HUES6 (cell line): Measurements from ENCODE around the gene NFKBIA.
"Not testable (repeated sequence)": the region's sequence is repeated elsewhere in the genome, so short reads cannot be mapped to it uniquely, and the experiment has no call there.

Source experiments
- H3K27ac ChIP-seq: 2 replicates; pipeline ENCODE4 v1.7.0; 2013; ENCODE audit warnings: low read depth, mild to moderate bottlenecking, low read length, inconsistent platforms
- H3K27me3 ChIP-seq: 2 replicates; pipeline ENCODE4 v1.6.1; 2013; ENCODE audit warnings: low read length; ENCODE audit not compliant: control insufficient read depth, insufficient read depth
- H3K36me3 ChIP-seq: 2 replicates; pipeline ENCODE4 v1.6.1; 2013; ENCODE audit warnings: low read length; ENCODE audit not compliant: control insufficient read depth, insufficient read depth
- H3K4me1 ChIP-seq: 2 replicates; pipeline ENCODE4 v1.6.1; 2013; ENCODE audit warnings: low read length; ENCODE audit not compliant: control insufficient read depth, insufficient read depth
- H3K4me3 ChIP-seq: 2 replicates; pipeline ENCODE4 v1.5.1; 2013; ENCODE audit warnings: low read depth, low read length
- H3K9ac ChIP-seq: one replicate; pipeline ENCODE4 v1.6.1; 2013; ENCODE audit warnings: mild to moderate bottlenecking, low read length
- H3K9me3 ChIP-seq: 2 replicates; pipeline ENCODE4 v1.6.1; 2013; ENCODE audit warnings: low read depth, low read length; ENCODE audit not compliant: control insufficient read depth, insufficient read depth

NFKBIA gene

DNA sequence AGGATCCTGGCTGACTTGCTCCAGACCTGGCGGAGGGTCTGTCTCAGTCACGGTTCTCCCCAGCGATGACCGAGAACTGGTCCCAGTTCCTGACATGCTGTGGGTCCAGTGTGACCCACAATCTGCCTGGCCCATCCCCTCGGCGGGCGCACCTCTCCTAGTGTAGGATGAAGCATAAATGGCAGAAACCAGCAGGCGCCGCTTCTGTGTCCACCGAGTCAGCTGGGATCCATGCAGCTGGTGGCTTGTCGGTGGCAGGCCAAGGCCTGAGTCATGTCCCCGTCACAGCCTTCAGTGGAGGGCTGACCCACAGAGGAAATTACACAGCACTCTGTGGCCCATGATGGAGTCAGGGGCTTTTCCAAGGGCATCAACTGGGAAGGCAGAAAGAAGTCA lies 38.5 kb downstream of the NFKBIA start:
- H3K9ac ChIP-seq: no peak overlapping the region
- no peaks in the 10 kb centered on the region for H3K36me3 ChIP-seq
- no peaks in the 10 kb centered on the region for H3K27me3 ChIP-seq
- H3K4me1 ChIP-seq: peaks cover 22% of the 10 kb centered on the region
- H3K9me3 ChIP-seq: no peaks in the 10 kb centered on the region; the same call in 1 of the 2 replicates
- H3K27ac ChIP-seq: no peak overlapping the region
- no peak overlapping the region for H3K4me3 ChIP-seq

GRCh38 chr14:35365130-35366055 lies 39.2 kb downstream of the NFKBIA start:
- H3K36me3 ChIP-seq: no peaks in the 10 kb centered on the region
- no peaks in the 10 kb centered on the region; the same call in 1 of the 2 replicates for H3K9me3 ChIP-seq
- H3K4me1 ChIP-seq: peaks cover 22% of the 10 kb centered on the region
- H3K9ac ChIP-seq: no peak overlapping the region
- H3K27me3 ChIP-seq: no peaks in the 10 kb centered on the region
- no peak overlapping the region for H3K4me3 ChIP-seq
- no peak overlapping the region for H3K27ac ChIP-seq

DNA sequence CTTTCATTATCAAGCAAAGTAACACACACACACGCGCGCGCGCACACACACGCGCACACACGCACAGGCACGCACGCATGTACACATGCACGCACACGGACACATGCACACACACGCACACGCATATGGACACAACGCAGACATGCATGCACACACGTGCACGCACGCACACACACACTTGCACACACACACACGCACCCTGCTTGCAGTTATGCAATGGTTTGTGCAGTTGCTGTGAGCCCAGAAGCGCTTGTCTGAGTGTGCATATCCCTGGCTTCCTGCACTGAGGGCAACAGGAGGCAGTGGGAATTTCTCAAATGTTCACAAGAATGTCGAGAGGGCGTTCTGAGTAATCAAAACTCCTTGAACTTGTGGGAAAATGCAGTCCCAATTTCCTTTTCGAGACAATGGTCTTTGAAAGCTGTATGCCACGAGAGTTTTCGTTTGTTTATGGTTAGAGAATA lies 41.6 kb downstream of the NFKBIA start:
- no peaks in the 10 kb centered on the region for H3K27me3 ChIP-seq
- H3K4me1 ChIP-seq: peaks cover 12% of the 10 kb centered on the region
- H3K36me3 ChIP-seq: no peaks in the 10 kb centered on the region
- H3K9me3 ChIP-seq: no peaks in the 10 kb centered on the region
- H3K27ac ChIP-seq: no peak overlapping the region
- no peak overlapping the region for H3K9ac ChIP-seq
- H3K4me3 ChIP-seq: no peak overlapping the region

GRCh38 chr14:35362450-35362849 lies 42.1 kb downstream of the NFKBIA start:
- no peaks in the 10 kb centered on the region for H3K27me3 ChIP-seq
- H3K4me3 ChIP-seq: no peak overlapping the region
- H3K36me3 ChIP-seq: no peaks in the 10 kb centered on the region
- H3K4me1 ChIP-seq: peaks cover 7% of the 10 kb centered on the region
- H3K27ac ChIP-seq: no peak overlapping the region
- no peaks in the 10 kb centered on the region for H3K9me3 ChIP-seq
- H3K9ac ChIP-seq: no peak overlapping the region

GRCh38 chr14:35361141-35361480 lies 43.4 kb downstream of the NFKBIA start:
- H3K27ac ChIP-seq: no peak overlapping the region
- H3K4me3 ChIP-seq: no peak overlapping the region

GRCh38 chr14:35359655-35360054 lies 44.9 kb downstream of the NFKBIA start:
- not testable (repeated sequence) for H3K27ac ChIP-seq, H3K9me3 ChIP-seq, H3K4me3 ChIP-seq, H3K36me3 ChIP-seq, H3K4me1 ChIP-seq, H3K9ac ChIP-seq, H3K27me3 ChIP-seq

More at GRCh38 chr14:35361141-35361480, 43.4 kb downstream of the NFKBIA start:
- Histone ChIP-seq H3K27me3 (no peaks in the 10 kb centered on the region), H3K4me1 (peaks cover 2% of the 10 kb centered on the region; the same call in 1 of the 2 replicates), H3K36me3 (no peaks in the 10 kb centered on the region), H3K9me3 (no peaks in the 10 kb centered on the region), H3K9ac (no peak overlapping the region)

GRCh38 chr14:35355981-35356841 lies 48.3 kb downstream of the NFKBIA start:
- H3K27ac ChIP-seq: peak overlapping the region; percentile 57; the same call in 1 of the 2 replicates
- no peak overlapping the region for H3K4me3 ChIP-seq
- no peaks in the 10 kb centered on the region for H3K9me3 ChIP-seq
- no peaks in the 10 kb centered on the region for H3K36me3 ChIP-seq
- H3K27me3 ChIP-seq: no peaks in the 10 kb centered on the region
- peaks cover 20% of the 10 kb centered on the region for H3K4me1 ChIP-seq
- H3K9ac ChIP-seq: peak overlapping the region; percentile 45

DNA sequence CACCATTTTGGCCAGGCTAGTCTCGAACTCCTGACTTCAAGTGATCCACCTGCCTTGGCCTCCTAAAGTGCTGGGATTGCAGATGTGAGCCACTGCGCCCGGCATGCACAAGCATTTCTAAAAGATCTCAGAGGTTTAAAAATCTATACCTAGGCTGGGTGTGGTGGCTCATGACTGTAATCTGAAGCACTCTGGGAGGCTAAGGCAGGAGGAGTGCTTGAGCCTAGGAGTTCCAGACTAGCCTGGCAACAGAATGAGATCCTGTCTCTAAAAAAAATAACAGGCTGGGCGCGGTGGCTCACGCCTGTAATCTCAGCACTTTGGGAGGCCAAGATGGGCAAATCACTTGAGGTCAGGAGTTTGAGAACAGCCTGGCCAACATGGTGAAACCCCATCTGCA lies 49.3 kb downstream of the NFKBIA start:
- not testable (repeated sequence) for H3K4me3 ChIP-seq, H3K9ac ChIP-seq, H3K27ac ChIP-seq, H3K36me3 ChIP-seq, H3K9me3 ChIP-seq, H3K27me3 ChIP-seq
- peaks cover 21% of the 10 kb centered on the region for H3K4me1 ChIP-seq

DNA sequence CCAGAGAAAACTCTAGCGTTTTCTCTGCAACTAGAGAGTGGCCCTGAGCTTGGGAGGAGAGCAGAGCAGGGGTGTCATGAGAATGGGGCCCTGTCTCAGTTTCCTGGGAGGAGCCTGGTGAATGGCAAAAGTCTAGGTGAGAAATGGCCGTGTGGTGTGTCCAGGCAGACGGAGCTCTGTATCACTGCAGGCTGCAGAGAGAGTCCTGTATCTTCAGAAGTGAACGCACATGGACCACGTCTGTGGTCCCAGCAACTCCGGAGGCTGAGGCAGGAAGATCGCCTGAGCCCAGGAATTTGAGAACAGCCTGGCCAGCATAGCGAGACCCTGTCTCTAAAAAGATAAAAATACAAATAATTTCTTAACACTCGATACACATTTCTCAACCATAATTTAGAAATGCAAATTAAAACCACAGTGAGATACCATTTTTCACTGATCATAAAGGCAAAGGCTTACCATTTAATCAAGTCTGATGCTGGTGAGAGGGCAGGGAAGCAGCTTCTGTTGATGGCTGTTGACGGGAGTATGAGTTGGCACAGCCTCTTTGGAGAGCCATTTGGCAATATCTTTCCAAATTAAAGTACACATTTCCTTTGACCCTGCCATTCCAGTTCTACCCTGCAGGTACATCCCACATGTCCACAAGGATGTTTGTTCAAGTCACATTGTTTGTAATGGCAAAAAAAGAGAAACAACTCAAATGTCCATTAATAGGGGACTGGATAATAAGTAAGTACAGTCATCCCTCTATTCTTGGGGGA lies 51.0 kb downstream of the NFKBIA start:
- Histone ChIP-seq H3K4me3 (no peak overlapping the region), H3K36me3 (no peaks in the 10 kb centered on the region), H3K27me3 (no peaks in the 10 kb centered on the region), H3K27ac (no peak overlapping the region), H3K9me3 (no peaks in the 10 kb centered on the region), H3K4me1 (peaks cover 28% of the 10 kb centered on the region), H3K9ac (no peak overlapping the region)

GRCh38 chr14:35352274-35353233 lies 52.0 kb downstream of the NFKBIA start:
- H3K9me3 ChIP-seq: no peaks in the 10 kb centered on the region
- no peak overlapping the region for H3K9ac ChIP-seq
- H3K4me1 ChIP-seq: peaks cover 32% of the 10 kb centered on the region
- no peak overlapping the region for H3K4me3 ChIP-seq
- H3K27me3 ChIP-seq: no peaks in the 10 kb centered on the region
- H3K36me3 ChIP-seq: no peaks in the 10 kb centered on the region
- no peak overlapping the region for H3K27ac ChIP-seq
